Activated T-helper 1 cell treated with Interleukin-2 at 50 U/mL for 16 hours (primary cell): Measurements from ENCODE around the gene UBL7.
"Not testable (repeated sequence)": the region's sequence is repeated elsewhere in the genome, so short reads cannot be mapped to it uniquely, and the experiment has no call there.

Source experiments
- DNase-seq: peaks from one replicate; pipeline ENCODE4 v3.0.0-alpha.2; 2020; ENCODE audit warnings: low read depth

The UBL7 gene, protein sequence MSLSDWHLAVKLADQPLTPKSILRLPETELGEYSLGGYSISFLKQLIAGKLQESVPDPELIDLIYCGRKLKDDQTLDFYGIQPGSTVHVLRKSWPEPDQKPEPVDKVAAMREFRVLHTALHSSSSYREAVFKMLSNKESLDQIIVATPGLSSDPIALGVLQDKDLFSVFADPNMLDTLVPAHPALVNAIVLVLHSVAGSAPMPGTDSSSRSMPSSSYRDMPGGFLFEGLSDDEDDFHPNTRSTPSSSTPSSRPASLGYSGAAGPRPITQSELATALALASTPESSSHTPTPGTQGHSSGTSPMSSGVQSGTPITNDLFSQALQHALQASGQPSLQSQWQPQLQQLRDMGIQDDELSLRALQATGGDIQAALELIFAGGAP

DNA sequence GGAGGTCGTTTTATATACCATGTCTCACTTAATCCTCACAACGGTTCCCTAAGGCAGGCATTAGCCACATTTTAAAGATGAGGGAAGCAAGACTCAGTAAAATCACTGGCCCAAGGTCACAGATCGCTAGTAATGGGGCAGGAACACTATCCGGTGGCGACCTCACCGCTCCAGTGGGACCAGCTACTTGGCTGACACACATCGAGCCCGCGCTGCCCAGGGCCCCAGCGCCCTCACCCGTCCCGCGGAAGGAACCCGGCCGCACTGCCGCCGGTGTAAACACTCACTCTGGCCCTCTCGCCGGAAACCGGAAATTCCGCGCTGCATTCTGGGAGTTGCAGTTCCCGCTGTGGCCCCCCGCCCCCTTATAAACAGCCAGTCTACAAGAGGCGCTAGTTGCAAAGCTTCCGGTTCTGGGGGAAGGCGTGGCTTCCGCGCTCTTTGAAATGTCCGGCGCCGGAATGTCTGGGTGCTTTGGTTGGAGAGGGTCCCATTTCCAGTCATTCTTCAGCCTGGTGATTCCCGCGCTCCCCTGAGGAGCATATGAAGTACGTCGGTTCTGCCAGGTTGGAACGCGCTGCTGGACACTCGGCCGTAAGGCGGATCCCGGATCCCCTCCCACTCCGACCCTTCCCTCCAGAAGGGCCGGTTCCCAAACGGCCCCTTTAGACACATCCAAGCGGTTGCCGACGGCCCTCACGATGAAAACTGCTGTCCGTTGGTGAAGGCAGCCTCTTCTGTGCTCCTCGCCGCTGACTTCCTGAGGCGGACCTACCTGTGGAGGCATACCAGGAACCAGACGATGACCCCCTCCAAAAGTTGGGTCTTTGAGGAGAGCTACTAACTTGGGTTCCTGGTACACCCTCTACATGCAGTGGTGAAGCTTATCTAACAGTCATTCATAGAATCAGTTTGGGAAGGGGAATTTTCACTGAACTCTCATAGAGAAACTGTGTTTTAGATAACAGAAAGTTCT is at the start of gene UBL7:
TSS of gene UBL7 (minus strand) at position 290 of the 976 bp plus-strand sequence. CDS start 2,293 bp downstream, outside the sequence.
- DNase-seq, result peak; percentile 94

DNA sequence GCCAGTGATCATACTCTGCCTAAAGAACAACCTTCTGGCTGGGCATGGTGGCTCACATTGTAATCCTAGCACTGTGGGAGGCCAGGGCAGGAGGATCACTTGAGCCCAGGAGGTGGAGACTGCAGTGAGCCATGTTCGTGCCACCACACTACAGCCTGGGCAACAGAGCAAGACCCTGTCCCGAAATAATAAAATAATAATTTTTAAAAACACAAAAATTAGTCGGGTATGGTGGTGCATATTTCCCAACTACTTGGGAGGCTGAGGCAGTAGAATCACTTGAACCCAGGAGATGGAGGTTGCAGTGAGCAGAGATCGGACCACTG is 45.5 kb upstream of the UBL7 start:
- DNase-seq, result no peak

DNA sequence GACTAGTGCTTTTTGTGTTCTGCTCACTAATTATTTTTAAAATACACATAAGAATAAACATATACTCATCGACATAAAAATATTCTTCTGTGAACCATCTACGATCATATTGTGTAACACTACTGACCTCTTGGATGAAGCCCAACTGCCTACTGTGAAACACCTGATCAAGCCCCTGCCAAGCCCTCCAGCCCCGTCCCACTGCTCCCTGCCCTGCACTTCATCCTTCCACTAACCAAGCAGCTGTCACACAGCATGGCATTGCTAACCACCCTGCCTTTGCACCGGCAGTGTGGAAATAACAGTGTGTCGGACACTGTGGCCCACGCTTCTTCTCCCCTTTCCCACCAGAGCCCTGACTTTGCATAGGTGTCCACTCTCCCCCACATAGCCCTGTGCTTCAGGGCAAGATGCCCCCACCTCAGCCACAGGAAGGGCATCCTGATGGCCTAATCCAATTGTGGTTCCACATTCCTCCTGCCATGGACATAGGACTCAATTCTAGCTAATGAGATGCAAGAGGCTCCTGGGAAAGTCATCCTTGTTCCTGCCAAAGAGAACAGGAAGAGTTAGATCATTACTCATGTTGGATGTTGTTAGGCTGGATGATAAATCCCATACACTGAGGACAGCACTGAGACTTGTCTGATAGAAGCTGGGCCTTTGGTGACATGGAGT is 45.0 kb upstream of the UBL7 start:
- no peak for DNase-seq

DNA sequence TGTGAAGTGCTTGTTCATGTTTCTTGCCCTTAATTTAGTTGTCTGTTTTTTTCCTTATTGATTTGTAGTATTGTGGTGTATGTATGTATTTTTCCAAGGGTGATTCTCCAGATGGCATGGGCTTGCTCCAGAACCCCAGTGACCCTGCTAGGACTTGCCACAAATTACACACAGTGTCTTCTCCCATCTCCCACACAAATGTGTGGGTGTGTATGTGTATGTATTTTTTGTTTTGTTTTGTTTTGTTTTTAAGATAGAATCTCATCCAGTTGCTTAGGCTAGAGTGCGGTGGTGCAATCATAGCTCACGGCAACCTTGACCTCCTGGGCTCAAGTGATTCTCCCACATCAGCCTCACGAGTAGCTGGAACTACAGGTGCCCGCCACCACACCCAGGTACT is 43.9 kb upstream of the UBL7 start:
- DNase-seq, result no peak

DNA sequence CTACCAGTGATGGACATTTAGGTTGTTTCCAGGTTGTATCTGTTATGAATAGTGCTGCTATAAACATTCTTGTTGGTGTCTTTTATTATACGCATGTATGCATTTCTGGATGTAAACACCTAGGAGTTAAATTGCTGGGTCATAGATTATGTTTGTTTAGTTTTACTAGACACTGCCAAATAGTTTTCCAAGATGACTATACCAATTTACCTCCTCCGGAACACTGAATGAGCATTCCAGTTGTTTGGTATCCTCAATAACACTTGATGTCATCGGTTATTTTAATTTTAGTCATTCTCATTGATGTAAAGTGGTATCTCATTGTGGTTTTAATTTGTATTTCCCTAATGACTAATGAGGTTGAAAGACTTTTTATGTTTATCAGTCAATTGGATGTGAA is 43.5 kb upstream of the UBL7 start:
- no peak for DNase-seq

DNA sequence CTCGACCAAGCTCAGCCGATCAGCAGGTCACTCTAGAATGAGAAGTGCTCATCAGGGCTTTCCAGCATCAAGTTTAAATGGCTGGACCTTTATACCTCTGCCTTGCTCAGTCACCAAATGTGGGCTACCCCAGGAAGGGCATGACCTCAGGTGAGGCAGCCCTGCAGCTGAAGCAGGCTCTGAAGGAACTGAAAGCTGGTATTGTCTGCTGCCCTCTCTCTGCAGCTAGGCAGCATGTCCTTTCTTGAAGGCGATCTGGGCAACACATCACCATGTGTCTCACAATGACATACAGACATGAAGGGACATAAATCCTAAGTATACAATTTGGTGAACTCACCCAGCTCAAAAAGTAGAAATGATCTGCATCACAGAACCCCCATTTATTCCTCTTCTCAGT is 41.3 kb upstream of the UBL7 start:
- DNase-seq, result no peak

DNA sequence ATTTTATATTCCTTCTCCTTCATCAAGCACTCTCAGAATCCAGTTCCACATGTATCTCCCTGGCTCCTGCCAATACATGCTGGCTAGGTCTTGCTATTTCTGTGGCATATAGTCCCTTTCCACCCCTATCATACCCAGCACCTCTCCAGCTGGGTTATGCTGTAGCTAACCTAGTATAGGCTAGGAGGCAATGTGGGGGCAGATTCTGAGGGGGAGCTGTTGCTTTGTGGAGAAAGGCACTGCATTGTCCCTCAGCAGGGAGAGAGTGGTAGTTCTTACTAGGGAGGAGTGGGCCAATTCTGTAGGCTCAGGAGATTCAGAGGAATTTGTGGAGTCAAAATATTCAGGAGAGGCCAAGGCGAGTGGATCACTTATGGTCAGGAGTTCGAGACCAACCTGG is 39.4 kb upstream of the UBL7 start:
- no peak for DNase-seq

DNA sequence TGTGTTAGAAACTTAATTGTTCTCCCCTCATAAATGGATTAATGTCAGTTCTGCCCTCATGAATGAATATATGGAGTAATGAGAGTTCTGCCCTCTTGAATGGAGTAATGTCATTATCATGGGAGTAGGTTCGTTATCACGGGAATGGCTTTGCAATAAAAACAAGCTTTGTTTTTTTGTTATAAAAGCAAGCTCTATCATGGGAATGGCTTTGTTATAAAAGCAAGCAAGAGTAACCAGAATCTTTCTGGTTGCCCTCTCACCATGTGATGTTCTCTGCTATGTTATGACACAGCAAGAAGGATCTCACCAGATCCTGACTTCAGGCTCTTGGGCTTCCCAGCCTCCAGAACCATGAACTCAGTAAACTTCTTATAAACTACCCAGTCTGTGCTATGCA is 38.4 kb upstream of the UBL7 start:
- no peak for DNase-seq

DNA sequence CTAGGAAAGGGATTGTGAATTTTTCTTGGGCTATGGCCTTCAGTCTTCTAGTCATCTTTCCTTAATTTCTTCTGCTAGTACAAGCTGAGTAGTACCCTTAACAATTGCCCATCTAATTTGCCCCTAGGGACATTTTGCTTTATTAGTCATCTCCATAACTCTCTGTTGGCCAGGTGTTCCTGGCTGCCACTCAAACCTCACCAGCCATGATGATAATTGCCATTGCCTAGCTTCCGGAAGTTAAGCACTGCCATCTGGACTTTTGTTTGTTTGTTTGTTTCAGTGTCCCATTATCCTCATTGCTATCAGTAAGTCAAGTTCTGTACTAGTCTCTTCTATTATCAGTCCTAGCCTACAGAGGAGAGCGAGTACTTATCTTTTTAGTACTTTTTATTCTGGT is 36.6 kb upstream of the UBL7 start:
- no peak for DNase-seq

DNA sequence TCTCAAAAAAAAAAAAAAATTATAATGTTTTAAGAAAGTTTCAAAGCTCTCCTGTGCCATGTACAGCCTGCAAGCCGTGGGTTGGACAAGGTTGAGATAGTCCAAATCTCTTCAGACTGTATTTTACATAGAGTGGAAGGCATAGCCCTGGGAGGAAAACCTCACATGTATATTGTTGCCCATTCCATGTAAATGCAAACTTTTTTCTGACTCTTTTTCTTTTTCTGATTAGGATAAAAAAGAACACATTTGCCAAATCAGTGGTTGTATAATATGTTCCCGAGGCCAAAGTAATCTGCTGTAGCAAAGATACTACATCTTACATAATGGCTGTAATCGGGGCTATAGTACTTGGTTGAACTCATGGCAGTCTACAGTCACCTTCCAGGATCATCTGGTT is 35.7 kb upstream of the UBL7 start:
- DNase-seq, result no peak

DNA sequence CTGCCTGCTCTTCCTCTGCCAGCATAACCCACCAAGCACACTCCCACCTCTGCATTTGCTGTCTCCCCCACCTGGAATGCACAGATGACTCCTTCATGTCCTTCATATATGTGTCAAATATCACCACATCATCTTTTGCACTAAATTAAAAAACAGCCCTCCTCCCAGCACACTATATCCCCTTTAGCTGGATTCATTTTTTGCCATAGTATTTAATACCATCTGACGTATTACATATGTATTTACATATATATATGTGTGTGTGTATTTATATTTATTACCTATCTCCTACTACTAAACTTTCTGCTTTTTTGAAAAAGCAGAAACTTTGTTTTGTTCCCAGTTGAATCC is 29.4 kb upstream of the UBL7 start:
- no peak for DNase-seq

DNA sequence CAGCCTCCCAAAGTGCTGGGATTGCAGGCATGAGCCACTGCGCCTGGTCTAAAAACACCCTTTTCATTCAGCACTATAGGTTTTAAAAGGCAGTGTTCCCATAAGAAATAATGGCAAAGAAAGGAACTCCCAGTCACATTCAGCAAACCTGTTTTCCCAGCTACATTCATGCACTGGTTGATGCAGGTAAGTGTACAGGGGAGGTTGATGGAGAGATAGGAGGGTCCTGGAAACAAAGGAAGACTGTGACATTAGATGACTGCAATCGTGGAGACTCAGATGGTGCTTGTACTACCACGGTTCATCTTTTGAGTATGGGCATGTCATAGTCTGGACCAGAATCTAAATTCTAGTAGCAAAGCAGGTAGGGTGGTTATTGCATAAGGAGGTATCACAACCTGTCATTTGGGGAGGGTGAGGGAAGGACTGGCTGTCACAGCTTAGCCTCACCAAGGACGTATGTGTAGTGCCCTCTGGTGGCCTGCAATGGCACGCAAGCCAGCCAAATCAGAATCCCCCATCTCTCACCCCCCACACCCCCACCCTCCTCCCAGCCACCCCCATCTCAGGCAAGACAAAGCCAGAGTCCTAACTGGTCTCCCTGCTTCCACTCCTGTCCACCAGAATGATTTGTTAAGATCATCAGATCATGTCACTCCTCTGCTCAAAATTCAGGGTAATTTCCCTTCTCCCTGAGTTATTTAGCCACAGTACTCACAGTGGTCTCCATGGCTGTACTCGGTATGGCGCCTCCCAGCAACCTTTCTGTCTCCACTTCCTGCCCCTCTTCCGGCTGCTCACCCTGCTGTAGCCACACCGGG is 28.8 kb upstream of the UBL7 start:
- peak; percentile 18 for DNase-seq

DNA sequence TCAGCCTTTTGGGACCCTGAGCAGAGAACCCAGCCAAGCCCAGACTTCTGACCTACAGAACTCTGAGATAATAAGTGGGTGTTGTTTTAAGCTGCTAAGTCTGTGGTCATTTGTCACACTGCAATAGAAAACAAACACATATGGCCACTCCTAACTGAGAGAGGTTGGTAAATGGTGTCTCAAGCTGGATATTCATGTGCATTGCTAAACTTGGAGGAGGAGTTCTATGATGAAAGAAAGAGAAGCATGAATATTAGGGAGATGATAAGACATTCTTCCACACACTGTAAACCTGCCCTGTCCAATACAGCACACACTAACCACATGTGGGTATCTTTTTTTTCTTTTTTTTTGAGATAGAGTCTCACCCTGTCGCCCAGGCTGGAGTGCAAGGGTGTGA is 27.8 kb upstream of the UBL7 start:
- no peak for DNase-seq

DNA sequence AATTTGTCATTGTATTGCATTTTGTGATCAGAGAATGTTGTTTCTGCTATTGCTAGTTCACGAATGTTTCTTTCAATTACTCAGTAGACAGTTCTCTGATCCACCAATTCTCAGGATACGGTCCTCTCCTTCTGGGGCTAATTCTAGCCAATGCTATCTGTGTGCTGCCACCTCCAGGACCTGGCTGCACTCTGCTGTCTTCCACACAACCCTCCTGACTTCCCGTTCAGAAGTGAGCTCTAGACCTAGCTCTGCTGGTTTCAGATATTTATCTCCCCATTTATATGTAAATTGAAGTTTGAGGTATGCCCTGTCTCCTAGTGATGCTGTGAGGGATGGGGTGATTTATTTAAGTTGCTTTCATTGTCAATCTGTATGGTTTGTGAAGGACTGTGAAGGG is 21.7 kb upstream of the UBL7 start:
- no peak for DNase-seq

DNA sequence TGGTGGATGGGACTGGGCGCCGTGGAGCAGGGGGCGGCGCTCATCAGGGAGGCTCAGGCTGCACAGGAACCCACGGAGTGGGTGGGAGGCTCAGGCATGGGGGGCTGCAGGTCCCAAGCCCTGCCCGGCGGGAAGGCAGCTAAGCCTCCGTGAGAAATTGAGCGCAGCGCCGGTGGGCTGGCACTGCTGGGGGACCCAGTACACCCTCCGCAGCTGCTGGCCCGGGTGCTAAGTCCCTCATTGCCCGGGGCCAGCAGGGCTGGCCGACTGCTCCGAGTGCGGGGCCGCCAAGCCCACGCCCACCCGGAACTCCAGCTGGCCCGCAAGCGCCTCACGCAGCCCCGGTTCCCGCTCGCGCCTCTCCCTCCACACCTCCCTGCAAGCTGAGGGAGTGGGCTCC is 19.4 kb upstream of the UBL7 start:
- not testable (repeated sequence) for DNase-seq

DNA sequence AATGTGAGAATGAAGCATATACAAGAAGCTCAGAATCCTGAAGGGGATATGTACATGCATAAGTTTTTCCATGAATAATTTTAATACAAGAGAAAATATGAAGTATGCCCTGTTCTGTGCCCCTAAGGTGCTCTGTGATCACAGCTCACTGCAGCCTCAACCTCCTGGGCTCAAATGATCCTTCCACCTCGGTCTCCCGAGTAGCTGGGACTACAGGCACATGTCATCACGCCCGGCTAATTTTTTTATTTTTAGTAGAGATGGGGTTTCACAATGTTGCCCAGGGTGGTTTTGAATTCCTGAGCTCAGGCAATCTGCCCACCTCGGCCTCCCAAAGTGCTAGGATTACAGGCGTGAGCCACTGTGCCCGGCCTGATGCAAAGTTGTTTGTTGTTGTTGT is 10.7 kb upstream of the UBL7 start:
- DNase-seq, result not testable (repeated sequence)

DNA sequence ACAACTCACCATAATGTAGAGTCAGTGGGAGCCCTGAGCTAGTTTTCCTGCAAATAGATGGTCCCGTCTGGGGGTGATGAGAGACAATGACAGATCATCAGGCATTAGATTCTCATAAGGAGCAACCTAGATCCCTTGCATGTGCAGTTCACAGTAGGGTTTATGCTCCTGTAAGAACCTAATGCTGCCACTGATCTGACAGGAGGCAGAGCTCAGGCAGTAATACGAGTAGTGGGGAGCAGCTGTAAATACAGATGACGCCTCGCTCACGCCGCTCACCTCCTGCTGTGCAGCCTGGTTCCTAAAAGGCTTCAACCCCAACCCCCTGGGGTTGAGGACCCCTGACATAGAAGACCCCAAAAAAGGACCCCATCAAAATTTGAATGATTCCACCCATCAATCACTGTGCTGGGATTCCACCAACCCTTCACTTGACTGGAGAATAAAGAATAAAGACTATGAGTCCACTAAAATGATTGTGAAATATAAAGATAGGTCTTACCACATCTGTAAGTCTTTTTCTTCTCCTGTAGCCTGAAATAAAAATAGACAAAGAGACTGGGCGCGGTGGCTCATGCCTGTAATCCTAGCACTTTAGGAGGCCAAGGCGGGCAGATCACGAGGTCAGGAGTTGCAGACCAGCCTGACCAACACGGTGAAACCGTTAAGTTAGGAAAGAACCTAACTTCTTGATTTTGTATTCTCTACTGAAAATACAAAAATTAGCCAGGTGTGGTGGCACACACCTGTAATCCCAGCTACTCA is 9.9 kb upstream of the UBL7 start:
- no peak for DNase-seq

DNA sequence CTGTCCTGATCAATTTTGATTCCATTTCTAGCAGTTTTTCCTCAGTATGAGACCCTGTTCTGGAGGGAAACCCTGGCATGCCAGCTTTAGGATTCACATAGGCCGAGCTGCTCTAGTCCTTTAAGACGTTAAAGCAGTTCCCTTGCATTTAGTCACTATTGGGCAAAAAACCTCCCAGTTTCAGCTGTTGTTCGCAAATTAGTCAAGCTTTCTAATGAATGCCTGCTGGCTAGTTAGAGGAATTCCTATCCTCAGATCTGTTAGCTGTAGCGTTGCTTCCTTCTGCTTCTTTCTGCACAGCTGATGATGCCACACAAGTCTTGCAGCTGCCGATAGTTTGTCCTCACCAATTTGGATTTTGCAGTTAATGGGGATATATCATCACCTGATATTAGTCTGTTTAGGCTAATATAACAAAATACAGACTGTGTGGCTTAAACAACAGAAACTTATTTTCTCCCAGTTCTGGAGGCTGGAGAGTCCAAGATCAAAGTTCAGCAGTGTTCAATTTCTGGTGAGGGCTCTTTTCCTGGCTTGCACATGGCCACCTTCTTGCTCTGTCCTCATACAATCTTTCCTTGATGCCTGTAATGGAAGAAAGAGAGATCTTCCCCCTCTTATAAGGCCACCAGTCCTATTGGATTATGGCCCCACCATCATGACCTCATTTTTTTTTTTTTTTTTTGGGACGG is 7.5 kb upstream of the UBL7 start:
- no peak for DNase-seq

DNA sequence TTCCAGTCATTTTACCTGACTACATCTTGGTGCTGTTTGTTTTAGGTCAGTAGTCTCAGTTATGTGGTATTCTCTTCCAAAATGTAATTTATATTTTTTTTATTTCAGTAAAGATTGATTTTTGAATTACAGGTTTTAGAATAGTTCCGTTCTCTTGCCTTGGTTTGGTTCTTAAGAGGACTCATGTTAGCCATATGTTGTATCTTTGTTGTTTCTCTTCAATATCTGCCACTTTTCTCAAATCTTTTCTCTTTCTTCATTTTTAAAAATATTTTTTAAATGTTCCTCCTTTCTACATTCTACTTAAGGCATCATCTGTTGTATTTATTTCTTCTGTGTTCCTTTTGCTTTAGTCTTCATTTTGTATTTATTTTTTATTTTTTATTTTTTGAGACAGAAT is 5.6 kb upstream of the UBL7 start:
- DNase-seq, result no peak

DNA sequence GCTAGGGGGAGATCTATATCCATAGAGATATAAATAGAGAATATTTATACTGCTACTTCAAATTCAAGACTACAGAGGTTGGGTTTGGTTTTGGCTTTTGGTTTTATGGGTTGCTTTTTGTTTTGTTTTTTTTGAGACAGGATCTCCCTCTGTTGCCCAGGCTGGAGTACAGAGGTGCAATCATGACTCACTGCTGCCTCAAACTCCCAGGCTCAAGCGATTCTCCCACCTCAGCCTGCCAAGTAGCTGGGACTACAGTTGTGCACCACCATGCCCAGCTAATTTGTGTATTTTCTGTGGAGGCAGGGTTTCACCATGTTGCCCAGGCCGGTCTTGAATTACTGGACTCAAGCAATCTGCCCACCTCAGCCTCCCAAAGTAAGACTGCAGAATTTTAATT is 3.9 kb upstream of the UBL7 start:
- no peak for DNase-seq

DNA sequence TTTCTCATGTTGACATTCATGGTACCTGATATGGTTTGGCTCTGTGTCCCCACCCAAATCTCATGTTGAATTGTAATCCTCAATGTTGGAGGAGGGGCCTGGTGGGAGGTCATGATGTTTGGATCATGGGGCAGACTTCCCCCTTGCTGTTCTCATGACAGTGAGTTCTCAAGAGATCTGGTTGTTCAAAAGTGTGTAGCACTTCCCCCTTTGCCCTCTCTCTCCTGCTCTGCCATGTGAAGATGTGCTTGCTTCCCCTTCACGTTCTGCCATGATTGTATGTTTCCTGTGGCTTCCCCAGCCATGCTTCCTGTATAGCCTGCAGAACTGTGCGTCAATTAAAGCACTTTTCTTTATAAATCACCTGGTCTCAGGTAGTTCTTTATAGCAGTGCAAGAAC is 3.3 kb upstream of the UBL7 start:
- no peak for DNase-seq
